HUES48 (cell line): ENCODE results near the gene SCFD2.
"Not testable (repeated sequence)": the region's sequence is repeated elsewhere in the genome, so short reads cannot be mapped to it uniquely, and the experiment has no call there.

ENCODE experiments used
- H3K27ac ChIP-seq: one replicate; pipeline ENCODE4 v1.7.0; 2013; ENCODE audit warnings: low read depth, low read length, inconsistent platforms
- H3K27me3 ChIP-seq: 2 replicates; pipeline ENCODE4 v1.6.1; 2013; ENCODE audit warnings: mild to moderate bottlenecking, low read length; ENCODE audit not compliant: control insufficient read depth, insufficient read depth
- H3K36me3 ChIP-seq: 2 replicates; pipeline ENCODE4 v1.6.1; 2013; ENCODE audit warnings: low read length; ENCODE audit not compliant: control insufficient read depth, insufficient read depth
- H3K4me1 ChIP-seq: 2 replicates; pipeline ENCODE4 v1.6.1; 2013; ENCODE audit warnings: mild to moderate bottlenecking, low read length; ENCODE audit not compliant: control insufficient read depth, insufficient read depth
- H3K4me3 ChIP-seq: 2 replicates; pipeline ENCODE4 v1.5.1; 2013; ENCODE audit warnings: mild to moderate bottlenecking, low read depth, low read length
- H3K9ac ChIP-seq: 2 replicates; pipeline ENCODE4 v1.6.1; 2013; ENCODE audit warnings: mild to moderate bottlenecking, low read depth, low read length, moderate library complexity
- H3K9me3 ChIP-seq: 2 replicates; pipeline ENCODE4 v1.6.1; 2013; ENCODE audit warnings: low read length; ENCODE audit not compliant: control insufficient read depth, insufficient read depth

The SCFD2 gene

GRCh38 chr4:53365486-53366300 lies at the start of gene SCFD2:
TSS of gene SCFD2 (minus strand) at chr4:53366061.
- no peaks in the 10 kb centered on the region for H3K9me3 ChIP-seq
- peaks cover 31% of the 10 kb centered on the region for H3K27me3 ChIP-seq
- H3K9ac ChIP-seq: peak within 1 kb of the TSS; percentile 13; the same call in 1 of the 2 replicates
- H3K4me3 ChIP-seq: peak within 1 kb of the TSS; percentile 86
- no peak within 1 kb of the TSS for H3K27ac ChIP-seq
- H3K36me3 ChIP-seq: no peaks in the 10 kb centered on the region
- peaks cover 10% of the 10 kb centered on the region; the same call in 1 of the 2 replicates for H3K4me1 ChIP-seq

GRCh38 chr4:53409479-53409878 lies 43.6 kb upstream of the SCFD2 start:
- H3K27me3 ChIP-seq, H3K4me3 ChIP-seq, H3K9me3 ChIP-seq, H3K27ac ChIP-seq, H3K36me3 ChIP-seq, H3K9ac ChIP-seq, H3K4me1 ChIP-seq: not testable (repeated sequence)

- no peak overlapping the region for H3K4me3 ChIP-seq
- no peak overlapping the region for H3K27ac ChIP-seq
- no peaks in the 10 kb centered on the region for H3K9me3 ChIP-seq
- peaks cover 16% of the 10 kb centered on the region; the same call in 1 of the 2 replicates for H3K4me1 ChIP-seq
- H3K9ac ChIP-seq: no peak overlapping the region
- no peaks in the 10 kb centered on the region for H3K27me3 ChIP-seq
- peaks cover 52% of the 10 kb centered on the region for H3K36me3 ChIP-seq
These were observed 14.4 kb upstream of the SCFD2 start for GRCh38 chr4:53380221-53380620.

GRCh38 chr4:53378171-53378482 lies 12.3 kb upstream of the SCFD2 start:
- Histone ChIP-seq H3K36me3 (peaks cover 31% of the 10 kb centered on the region), H3K9ac (peak overlapping the region; percentile 94), H3K4me1 (peaks cover 16% of the 10 kb centered on the region; the same call in 1 of the 2 replicates), H3K9me3 (no peaks in the 10 kb centered on the region), H3K27ac (no peak overlapping the region), H3K27me3 (no peaks in the 10 kb centered on the region), H3K4me3 (peak overlapping the region; percentile 98)

- H3K9me3 ChIP-seq: no peaks in the 10 kb centered on the region
- H3K36me3 ChIP-seq: peaks cover 25% of the 10 kb centered on the region
- H3K4me1 ChIP-seq: peaks cover 16% of the 10 kb centered on the region; the same call in 1 of the 2 replicates
- peak within 1 kb of the TSS; percentile 98 for H3K4me3 ChIP-seq
- peak within 1 kb of the TSS; percentile 94 for H3K9ac ChIP-seq
- no peaks in the 10 kb centered on the region for H3K27me3 ChIP-seq
- H3K27ac ChIP-seq: peak within 1 kb of the TSS; percentile 90
These were observed 11.7 kb upstream of the SCFD2 start, which contains the start of gene FIP1L1 for GRCh38 chr4:53377319-53378170. TSS of gene FIP1L1 (plus strand) at chr4:53377641. CDS start at chr4:53377839, 198 bp downstream.

GRCh38 chr4:53376900-53377299 lies 11.0 kb upstream of the SCFD2 start:
- no peak overlapping the region for H3K27ac ChIP-seq

GRCh38 chr4:53374777-53375258 lies 9.0 kb upstream of the SCFD2 start:
- no peak overlapping the region for H3K4me3 ChIP-seq
- peaks cover 6% of the 10 kb centered on the region for H3K36me3 ChIP-seq
- no peak overlapping the region for H3K27ac ChIP-seq
- H3K27me3 ChIP-seq: 0 out of 2 replicates have a peak, but pooled peaks cover 4% of the 10 kb centered on the region
- no peaks in the 10 kb centered on the region for H3K9me3 ChIP-seq
- peaks cover 12% of the 10 kb centered on the region; the same call in 1 of the 2 replicates for H3K4me1 ChIP-seq
- no peak overlapping the region for H3K9ac ChIP-seq

More at GRCh38 chr4:53376900-53377299, 11.0 kb upstream of the SCFD2 start:
- Histone ChIP-seq H3K9ac (no peak overlapping the region), H3K9me3 (no peaks in the 10 kb centered on the region), H3K4me3 (peak overlapping the region; percentile 98), H3K27me3 (no peaks in the 10 kb centered on the region), H3K36me3 (peaks cover 18% of the 10 kb centered on the region), H3K4me1 (peaks cover 16% of the 10 kb centered on the region; the same call in 1 of the 2 replicates)

- no peaks in the 10 kb centered on the region for H3K9me3 ChIP-seq
These were observed 6.1 kb upstream of the SCFD2 start for GRCh38 chr4:53371843-53372521.

GRCh38 chr4:53371049-53371448 lies 5.2 kb upstream of the SCFD2 start:
- Histone ChIP-seq H3K9me3 (no peaks in the 10 kb centered on the region), H3K9ac (no peak overlapping the region), H3K36me3 (no peaks in the 10 kb centered on the region), H3K4me3 (no peak overlapping the region), H3K4me1 (0 out of 2 replicates have a peak, but pooled peaks cover 3% of the 10 kb centered on the region), H3K27me3 (peaks cover 31% of the 10 kb centered on the region), H3K27ac (no peak overlapping the region)

More at GRCh38 chr4:53371843-53372521, 6.1 kb upstream of the SCFD2 start:
- Histone ChIP-seq H3K27ac (no peak overlapping the region), H3K9ac (no peak overlapping the region), H3K27me3 (peaks cover 27% of the 10 kb centered on the region), H3K4me3 (no peak overlapping the region), H3K36me3 (no peaks in the 10 kb centered on the region), H3K4me1 (peaks cover 2% of the 10 kb centered on the region; the same call in 1 of the 2 replicates)

GRCh38 chr4:53367721-53368120 lies 1.9 kb upstream of the SCFD2 start:
- Histone ChIP-seq H3K36me3 (no peaks in the 10 kb centered on the region), H3K27ac (no peak overlapping the region)

More at GRCh38 chr4:53367721-53368120, 1.9 kb upstream of the SCFD2 start:
- H3K9me3 ChIP-seq: no peaks in the 10 kb centered on the region
- H3K4me1 ChIP-seq: peaks cover 7% of the 10 kb centered on the region; the same call in 1 of the 2 replicates
- peaks cover 31% of the 10 kb centered on the region for H3K27me3 ChIP-seq
- H3K4me3 ChIP-seq: no peak overlapping the region
- H3K9ac ChIP-seq: no peak overlapping the region
